ENCODE results near the gene FREM1.

The FREM1 gene

DNA sequence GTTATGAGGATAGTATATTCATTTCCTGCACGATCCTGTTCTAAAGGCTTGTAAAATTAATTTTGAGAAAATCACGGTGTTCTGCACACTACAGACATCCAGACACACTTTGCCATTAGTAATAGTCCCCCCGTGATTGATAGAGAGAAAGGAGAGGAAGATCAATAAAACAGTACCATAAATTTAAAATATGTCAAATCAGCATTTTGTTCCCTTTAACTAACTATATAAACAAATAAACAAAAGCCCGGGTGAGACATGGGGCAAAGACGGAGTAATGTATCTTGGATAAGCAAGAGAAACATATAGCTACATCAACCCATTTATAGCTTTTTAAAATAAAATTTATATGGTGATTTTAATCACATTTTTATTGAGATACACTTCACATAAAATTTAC is 177.1 kb downstream of the FREM1 start:
- DNase-seq (ENCODE audit: low read depth), result no peak
- no peak overlapping the region for H3K4me3 ChIP-seq (ENCODE audit: low read depth, low read length)
- TF ChIP-seq, protein P1, sequence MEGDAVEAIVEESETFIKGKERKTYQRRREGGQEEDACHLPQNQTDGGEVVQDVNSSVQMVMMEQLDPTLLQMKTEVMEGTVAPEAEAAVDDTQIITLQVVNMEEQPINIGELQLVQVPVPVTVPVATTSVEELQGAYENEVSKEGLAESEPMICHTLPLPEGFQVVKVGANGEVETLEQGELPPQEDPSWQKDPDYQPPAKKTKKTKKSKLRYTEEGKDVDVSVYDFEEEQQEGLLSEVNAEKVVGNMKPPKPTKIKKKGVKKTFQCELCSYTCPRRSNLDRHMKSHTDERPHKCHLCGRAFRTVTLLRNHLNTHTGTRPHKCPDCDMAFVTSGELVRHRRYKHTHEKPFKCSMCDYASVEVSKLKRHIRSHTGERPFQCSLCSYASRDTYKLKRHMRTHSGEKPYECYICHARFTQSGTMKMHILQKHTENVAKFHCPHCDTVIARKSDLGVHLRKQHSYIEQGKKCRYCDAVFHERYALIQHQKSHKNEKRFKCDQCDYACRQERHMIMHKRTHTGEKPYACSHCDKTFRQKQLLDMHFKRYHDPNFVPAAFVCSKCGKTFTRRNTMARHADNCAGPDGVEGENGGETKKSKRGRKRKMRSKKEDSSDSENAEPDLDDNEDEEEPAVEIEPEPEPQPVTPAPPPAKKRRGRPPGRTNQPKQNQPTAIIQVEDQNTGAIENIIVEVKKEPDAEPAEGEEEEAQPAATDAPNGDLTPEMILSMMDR (IDR thresholded peaks at IDR 0.05; ENCODE audit: insufficient read depth, low read depth, low read length, missing control alignments), result no peak

DNA sequence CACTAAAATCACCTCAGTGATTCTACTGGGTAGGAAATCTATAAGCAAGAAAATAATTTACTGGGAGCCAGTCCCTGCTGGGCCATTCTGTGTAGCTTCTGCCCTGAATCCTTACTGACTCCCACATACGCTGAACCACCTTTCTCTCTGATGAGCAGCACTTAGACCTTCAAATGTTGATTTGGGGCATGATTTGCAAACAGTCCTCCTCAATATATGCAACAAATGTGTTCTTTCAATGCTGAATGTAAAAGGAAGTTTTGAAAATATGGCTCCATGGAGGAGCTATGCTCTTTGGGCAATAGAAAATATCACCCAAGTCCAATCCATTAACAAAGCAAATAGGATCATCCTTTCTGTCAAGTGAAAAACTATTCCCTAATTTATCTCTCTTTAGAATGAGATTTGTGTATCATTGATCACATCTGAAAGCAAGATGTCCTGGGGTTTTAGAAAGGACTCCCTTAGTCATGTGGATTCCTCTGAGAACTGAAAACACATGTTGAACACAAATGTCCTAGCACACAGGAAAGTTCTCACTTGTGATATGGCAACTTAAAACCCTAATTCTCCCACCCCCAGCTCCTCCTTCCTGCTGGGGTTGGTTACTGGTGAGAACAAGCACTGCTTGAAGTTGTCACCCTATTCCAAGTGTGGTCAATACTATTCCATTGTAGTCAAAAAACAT is 178.8 kb downstream of the FREM1 start:
- DNase-seq (ENCODE audit: low read depth), result no peak
- H3K4me3 ChIP-seq (ENCODE audit: low read depth, low read length), result no peak overlapping the region
- TF ChIP-seq, protein P1 (IDR thresholded peaks at IDR 0.05; ENCODE audit: insufficient read depth, low read depth, low read length, missing control alignments), result no peak

DNA sequence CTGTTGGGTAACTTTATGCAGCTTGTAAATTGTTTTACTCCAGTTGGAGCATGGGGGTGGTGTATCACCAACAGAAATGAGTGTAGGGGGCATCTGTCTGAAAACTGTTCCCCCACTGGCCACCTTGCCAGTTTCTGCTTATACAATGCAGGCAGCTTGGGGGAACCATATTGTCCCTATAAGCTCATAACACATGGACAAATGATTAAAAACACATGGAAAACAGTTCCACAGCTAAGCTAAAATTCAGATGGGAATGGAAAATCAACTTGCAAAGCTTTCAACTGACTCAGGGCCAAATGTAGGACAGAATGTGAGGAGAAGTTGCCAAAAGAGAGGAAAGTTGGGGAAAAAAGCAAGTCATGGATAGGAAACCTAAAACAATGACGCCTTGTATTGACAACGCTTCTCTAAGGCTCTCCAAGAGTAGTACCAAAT is 179.7 kb downstream of the FREM1 start:
- DNase-seq (ENCODE audit: low read depth), result no peak
- TF ChIP-seq, protein P1 (IDR thresholded peaks at IDR 0.05; ENCODE audit: insufficient read depth, low read depth, low read length, missing control alignments), result no peak
- H3K4me3 ChIP-seq (ENCODE audit: low read depth, low read length), result no peak overlapping the region

DNA sequence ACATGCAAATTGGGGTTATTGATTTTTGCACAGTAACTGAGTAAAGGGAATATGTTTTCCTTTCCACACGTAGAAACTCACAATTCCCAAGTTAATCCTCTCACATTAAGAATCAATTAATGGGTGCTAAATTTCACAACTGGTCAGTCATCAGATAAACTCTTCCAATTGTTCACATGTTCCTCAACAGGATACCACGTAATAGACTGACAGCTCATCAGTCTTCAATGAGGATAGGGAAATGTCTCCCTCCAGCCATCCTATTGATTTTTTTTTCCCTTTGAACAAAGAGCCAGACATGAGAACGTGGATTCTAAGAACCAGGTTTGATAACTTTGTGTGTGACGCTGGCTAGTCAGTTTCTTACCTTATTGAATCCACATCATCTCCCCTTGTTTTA is 186.9 kb downstream of the FREM1 start:
- TF ChIP-seq, protein P1 (IDR thresholded peaks at IDR 0.05; ENCODE audit: insufficient read depth, low read depth, low read length, missing control alignments), result no peak
- DNase-seq (ENCODE audit: low read depth), result no peak
- H3K4me3 ChIP-seq (ENCODE audit: low read depth, low read length), result no peak overlapping the region

DNA sequence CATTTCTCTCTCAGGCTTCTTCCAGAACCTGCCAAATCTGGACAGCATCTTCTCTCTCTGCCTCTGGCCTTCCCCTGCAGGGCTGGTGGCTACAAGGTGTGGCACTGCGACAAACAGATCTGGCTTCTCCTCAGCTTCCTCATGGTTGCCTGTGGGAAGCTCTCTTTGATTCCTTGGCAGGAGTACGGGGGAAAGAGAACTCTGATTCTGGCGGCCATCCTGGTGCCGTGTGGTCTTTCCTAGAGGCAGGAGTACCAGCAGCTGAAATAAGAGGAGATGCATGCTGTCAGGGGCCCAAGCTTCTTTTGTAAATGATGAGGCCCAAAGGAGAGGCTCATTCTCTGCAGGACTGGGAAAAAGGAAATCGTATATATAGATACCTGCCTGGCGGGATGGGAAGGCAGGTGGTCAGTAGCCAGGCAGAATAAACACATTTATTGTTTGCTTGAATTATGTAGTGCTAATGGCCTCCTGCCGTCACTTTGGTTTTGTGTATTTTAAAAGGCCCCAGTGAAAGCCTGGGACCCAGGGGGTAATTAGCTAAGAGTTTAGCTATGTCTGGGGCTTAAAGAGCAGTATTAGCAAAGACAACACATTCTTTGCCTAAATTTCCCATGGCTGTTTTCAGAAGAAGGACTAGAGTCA is 187.7 kb downstream of the FREM1 start, which contains the start of gene CER1:
Gene CER1 (minus strand): TSS at position 343 of the 645 bp plus-strand sequence. CDS start 61 bp downstream, at position 282.
- TF ChIP-seq, protein P1 (IDR thresholded peaks at IDR 0.05; ENCODE audit: insufficient read depth, low read depth, low read length, missing control alignments), result no peak
- no peak for DNase-seq (ENCODE audit: low read depth)
- no peak within 1 kb of the TSS for H3K4me3 ChIP-seq (ENCODE audit: low read depth, low read length)

DNA sequence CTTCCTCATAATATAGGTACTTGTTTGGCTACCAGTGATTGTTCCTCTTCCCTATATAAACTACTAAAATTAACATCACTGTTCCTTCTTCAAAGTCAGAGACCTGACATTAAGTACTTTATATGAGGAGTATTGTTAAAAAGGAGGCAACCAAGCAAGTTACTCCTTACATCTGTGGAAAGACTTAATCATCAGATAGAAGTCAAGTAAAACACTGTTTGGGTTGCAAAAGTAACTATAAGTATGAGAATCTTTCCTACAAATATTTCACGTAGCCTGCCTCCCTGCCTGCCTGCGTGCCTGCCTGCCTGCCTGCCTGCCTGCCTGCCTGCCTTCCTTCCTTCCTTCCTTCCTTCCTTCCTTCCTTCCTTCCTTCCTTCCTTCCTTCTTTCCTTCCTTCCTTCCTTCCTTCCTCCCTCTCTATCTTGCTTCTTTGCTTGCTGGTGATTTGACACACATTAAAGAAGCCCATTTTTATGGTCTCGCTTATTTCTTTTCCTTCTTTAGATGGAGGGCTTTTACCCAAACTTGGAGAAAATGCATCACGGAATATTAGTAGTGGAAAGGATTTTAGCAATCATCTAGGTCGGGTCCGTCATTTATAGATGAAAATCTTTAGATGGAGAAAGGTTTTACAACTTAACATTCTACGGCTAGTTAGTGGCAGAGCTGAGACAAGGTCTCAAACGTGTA is 190.9 kb downstream of the FREM1 start:
- H3K4me3 ChIP-seq (ENCODE audit: low read depth, low read length), result no peak overlapping the region
- TF ChIP-seq, protein P1 (IDR thresholded peaks at IDR 0.05; ENCODE audit: insufficient read depth, low read depth, low read length, missing control alignments), result no peak
- DNase-seq (ENCODE audit: low read depth), result no peak
